ENCODE measurements around the gene CDC6.

CDC6 gene

DNA sequence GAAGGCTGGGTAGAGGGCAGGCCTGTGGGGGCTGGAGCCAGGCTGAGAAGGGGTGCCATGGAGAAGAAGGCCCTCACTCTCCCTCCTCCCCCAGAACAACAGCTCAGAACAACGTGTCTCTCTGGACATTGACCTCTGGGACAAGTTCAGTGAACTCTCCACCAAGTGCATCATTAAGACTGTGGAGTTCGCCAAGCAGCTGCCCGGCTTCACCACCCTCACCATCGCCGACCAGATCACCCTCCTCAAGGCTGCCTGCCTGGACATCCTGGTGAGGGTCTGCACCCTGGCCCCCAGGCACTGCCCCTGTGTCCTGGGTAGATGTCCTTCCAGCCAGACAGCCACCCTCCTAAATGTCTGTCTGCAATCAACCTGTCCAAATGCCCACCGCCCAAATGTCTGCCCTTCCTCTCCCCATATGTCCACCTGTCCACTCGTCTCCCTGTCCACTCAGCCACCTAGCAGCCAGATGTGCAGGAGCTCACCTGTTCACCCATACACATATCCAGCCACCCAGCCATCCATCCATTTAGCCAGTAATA lies 64.6 kb downstream of the CDC6 start:
- CTCF ChIA-PET = interaction anchor here (1.3 kb wide), 1 partner anchor 49 kb away, joined by 3 read pairs; no protein-coding TSS in a partner anchor
- TF ChIP-seq ARNT (IDR thresholded peaks at IDR 0.05) (no peak), FOXM1 (IDR thresholded peaks at IDR 0.05; ENCODE audit: borderline replicate concordance) (no peak), ZNF384 (IDR thresholded peaks at IDR 0.05) (no peak), L3MBTL2 (conservative IDR thresholded peaks at IDR 0.05) (no peak), FOXA1 (IDR thresholded peaks at IDR 0.05) (no peak), TARDBP (IDR thresholded peaks at IDR 0.05) (no peak), BHLHE40 (IDR thresholded peaks at IDR 0.05; ENCODE audit: borderline replicate concordance) (no peak), NFRKB (IDR thresholded peaks at IDR 0.05) (no peak), CTBP1 (IDR thresholded peaks at IDR 0.05; ENCODE audit: borderline replicate concordance) (no peak), SUZ12 (IDR thresholded peaks at IDR 0.05) (no peak), HDGF (IDR thresholded peaks at IDR 0.05; ENCODE audit: borderline replicate concordance) (no peak), SP1 (IDR thresholded peaks at IDR 0.05) (no peak), ELF4 (IDR thresholded peaks at IDR 0.05) (no peak), FOXK2 (IDR thresholded peaks at IDR 0.05) (no peak), LEF1 (IDR thresholded peaks at IDR 0.05; ENCODE audit: borderline replicate concordance) (no peak)
- TF ChIP-seq, protein P1, sequence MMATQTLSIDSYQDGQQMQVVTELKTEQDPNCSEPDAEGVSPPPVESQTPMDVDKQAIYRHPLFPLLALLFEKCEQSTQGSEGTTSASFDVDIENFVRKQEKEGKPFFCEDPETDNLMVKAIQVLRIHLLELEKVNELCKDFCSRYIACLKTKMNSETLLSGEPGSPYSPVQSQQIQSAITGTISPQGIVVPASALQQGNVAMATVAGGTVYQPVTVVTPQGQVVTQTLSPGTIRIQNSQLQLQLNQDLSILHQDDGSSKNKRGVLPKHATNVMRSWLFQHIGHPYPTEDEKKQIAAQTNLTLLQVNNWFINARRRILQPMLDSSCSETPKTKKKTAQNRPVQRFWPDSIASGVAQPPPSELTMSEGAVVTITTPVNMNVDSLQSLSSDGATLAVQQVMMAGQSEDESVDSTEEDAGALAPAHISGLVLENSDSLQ (IDR thresholded peaks at IDR 0.05) = no peak
- DNase-seq (ENCODE audit: extremely low spot score) = no peak
- POLR2A ChIA-PET = interaction anchor here (1.1 to 1.5 kb wide), 3 partner anchors 9 to 51 kb away, joined by 3 to 4 read pairs (median 3); no protein-coding TSS in a partner anchor

DNA sequence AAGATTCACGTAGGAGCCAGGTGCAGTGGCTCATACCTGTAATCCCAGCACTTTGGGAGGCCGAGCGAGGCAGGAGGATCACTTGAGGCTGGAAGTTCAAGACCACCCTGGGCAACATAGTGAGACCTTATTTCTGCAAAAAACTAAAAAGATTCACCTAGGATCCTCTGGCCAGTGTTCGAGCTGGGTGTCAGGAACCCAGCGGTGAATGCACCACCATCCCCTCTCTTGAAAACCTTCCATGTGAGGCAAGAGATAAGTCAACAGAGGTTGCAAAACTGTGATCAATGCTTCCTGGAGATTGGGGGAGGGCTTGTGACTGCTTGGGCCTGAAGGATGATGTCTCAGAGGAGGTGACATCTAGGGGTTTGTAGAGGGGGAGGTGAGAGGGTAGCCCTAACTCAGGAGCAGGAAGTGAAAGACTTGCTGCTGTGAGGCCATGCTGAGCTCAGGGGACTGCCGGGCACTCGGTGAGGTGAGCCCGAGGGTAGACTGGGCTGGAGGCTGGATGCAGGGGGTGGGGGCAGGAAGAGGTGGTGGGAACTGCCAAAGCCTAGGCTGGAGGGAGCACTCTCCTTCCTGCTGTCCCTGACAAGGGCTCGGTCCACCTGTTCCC lies 65.2 kb downstream of the CDC6 start:
- no peak for DNase-seq (ENCODE audit: extremely low spot score)
- ChIA-PET POLR2A (interaction anchor here (1.0 to 1.5 kb wide), 3 partner anchors 9 to 46 kb away, joined by 3 to 6 read pairs (median 4); no protein-coding TSS in a partner anchor), CTCF (interaction anchor here (1.1 kb wide), 1 partner anchor 123 kb away, joined by 3 read pairs; no protein-coding TSS in a partner anchor)
- TF ChIP-seq TARDBP (IDR thresholded peaks at IDR 0.05) (no peak), CTBP1 (IDR thresholded peaks at IDR 0.05; ENCODE audit: borderline replicate concordance) (no peak), SP1 (IDR thresholded peaks at IDR 0.05) (no peak), FOXA1 (IDR thresholded peaks at IDR 0.05) (no peak), SUZ12 (IDR thresholded peaks at IDR 0.05) (no peak), FOXK2 (IDR thresholded peaks at IDR 0.05) (no peak), ZNF384 (IDR thresholded peaks at IDR 0.05) (no peak), ARNT (IDR thresholded peaks at IDR 0.05) (no peak), HDGF (IDR thresholded peaks at IDR 0.05; ENCODE audit: borderline replicate concordance) (no peak), ELF4 (IDR thresholded peaks at IDR 0.05) (no peak), LEF1 (IDR thresholded peaks at IDR 0.05; ENCODE audit: borderline replicate concordance) (no peak)
- TF ChIP-seq, protein P1 (IDR thresholded peaks at IDR 0.05) = no peak
